Uterus (tissue), 4 donors: ENCODE data around the gene CCDC61. TPM values are rescaled to one million over a fixed set of nuclear protein-coding genes. Genes with fewer than 3 reads are reported as not detected.
A peak's percentile ranks its signal among the peaks of the same experiment; 100 is the strongest.

Experiments used
- DNase-seq, 2 donors: peaks; one replicate each; pipeline ENCODE4 v3.0.0-alpha.2; 2019 to 2020
- H3K27ac ChIP-seq, 2 donors: fragments of 200-600 bp; sonication (generic); 1 replicate in 1 of 2; 2 replicates in 1 of 2; pipeline ENCODE4 v1.5.1; 2016 to 2018
- H3K27me3 ChIP-seq, 2 donors: fragments of 200-600 bp; sonication (generic); one replicate each; pipeline ENCODE4 v1.5.1; 2018 to 2019; ENCODE audit warnings: control low read depth in 1 of 2
- H3K36me3 ChIP-seq, 2 donors: fragments of 200-600 bp; sonication (generic); one replicate each; pipeline ENCODE4 v1.5.1; 2019; ENCODE audit warnings: control low read depth in 1 of 2
- H3K4me1 ChIP-seq, 2 donors: fragments of 200-600 bp; sonication (generic); one replicate each; pipeline ENCODE4 v1.5.1; 2018 to 2019; ENCODE audit warnings: control low read depth in 1 of 2
- H3K4me3 ChIP-seq, 2 donors: fragments of 200-600 bp; sonication (generic); 1 replicate in 1 of 2; 2 replicates in 1 of 2; pipeline ENCODE4 v1.5.1; 2018 to 2019; ENCODE audit warnings: mild to moderate bottlenecking in 1 of 2
- H3K9me3 ChIP-seq, 2 donors: fragments of 200-600 bp; sonication (generic); one replicate each; pipeline ENCODE4 v1.5.1; 2019; ENCODE audit warnings: control low read depth in 1 of 2
- CTCF ChIP-seq, 4 experiments: fragments of 200-600 bp in 2 of 4; fragments of 450-650 bp in 2 of 4; sonication (generic) in 2 of 4; IDR thresholded peaks; one replicate each; pipeline ENCODE4 v1.5.1; 2016 to 2019; ENCODE audit warnings: antibody characterized with exemption in 4 of 4, mild to moderate bottlenecking in 2 of 4, moderate library complexity in 1 of 4
- POLR2A ChIP-seq, 2 donors: fragments of 450-650 bp; IDR thresholded peaks; one replicate each; pipeline ENCODE4 v1.6.1; 2016; ENCODE audit warnings: antibody characterized with exemption in 2 of 2, mild to moderate bottlenecking in 1 of 2, moderate library complexity in 1 of 2
- intact Hi-C: fragments of 100-400 bp; cut with DNase I; formaldehyde crosslinking; loops from one replicate; pipeline ENCODE4 v1.15.1; 2023; ENCODE audit warnings: low total_unique reads
- total RNA-seq, 4 donors: library from RNA; depleted of rRNA in 3 of 4; stranded (reverse); fragments of >200 nt in 3 of 4; gene quantifications; one replicate each; pipeline versions ENCODE4 v1.1.0 to v1.2.4, GENCODE V29; 2014 to 2023
- donor health status: DM: yes; HTN: yes; CAD: no.

CCDC61 gene
- total RNA-seq, 4 donors from 2014 or later, result 1.2 to 21.5 (median 10.1) TPM

- no peak overlapping the region for H3K4me3 ChIP-seq
- H3K4me1 ChIP-seq, result peaks cover 0 to under 1% of the 10 kb centered on the region in 2 donors
- intact Hi-C loops, result no loop called here
- no peaks in the 10 kb centered on the region for H3K9me3 ChIP-seq
- peaks cover 0 to 13% of the 10 kb centered on the region in 2 donors for H3K27me3 ChIP-seq
- no peak overlapping the region for H3K27ac ChIP-seq
- H3K36me3 ChIP-seq, result no peaks in the 10 kb centered on the region
- TF ChIP-seq CTCF (IDR thresholded peaks at IDR 0.05) (peak; percentile 64 to 82 (median 73)), POLR2A (IDR thresholded peaks at IDR 0.05) (no peak)
- peak; percentile 57 to 60 for DNase-seq
These were observed 14.6 kb downstream of the CCDC61 start for GRCh38 chr19:46009530-46010510.

DNA sequence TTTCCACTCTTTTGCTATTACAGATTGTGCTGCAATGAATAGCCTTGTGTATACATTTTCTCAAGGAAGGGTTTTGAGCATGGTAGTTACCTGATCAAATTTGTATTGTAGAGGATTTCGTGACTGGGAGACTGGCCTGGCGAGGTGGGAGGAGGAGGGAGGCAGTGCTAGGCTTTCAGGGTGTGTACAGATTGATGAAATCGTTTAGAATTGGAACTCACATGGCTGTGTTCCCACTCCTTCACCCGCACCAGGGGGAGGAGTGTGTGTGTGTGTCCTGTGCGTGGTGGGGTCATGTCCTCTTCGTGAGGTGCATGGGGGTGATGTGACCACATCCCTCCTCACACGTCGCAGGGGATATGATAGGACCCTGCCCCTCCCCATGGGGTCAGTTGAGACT, 19.3 kb downstream of the CCDC61 start:
- Histone ChIP-seq H3K9me3 (no peaks in the 10 kb centered on the region), H3K36me3 (no peaks in the 10 kb centered on the region), H3K4me1 (peaks cover 0 to 16% of the 10 kb centered on the region in 2 donors), H3K27me3 (peaks cover 0 to 13% of the 10 kb centered on the region in 2 donors), H3K27ac (no peak overlapping the region), H3K4me3 (no peak overlapping the region)
- TF ChIP-seq CTCF (IDR thresholded peaks at IDR 0.05), result no peak
- no peak for DNase-seq
- intact Hi-C loops, result no loop called here

DNA sequence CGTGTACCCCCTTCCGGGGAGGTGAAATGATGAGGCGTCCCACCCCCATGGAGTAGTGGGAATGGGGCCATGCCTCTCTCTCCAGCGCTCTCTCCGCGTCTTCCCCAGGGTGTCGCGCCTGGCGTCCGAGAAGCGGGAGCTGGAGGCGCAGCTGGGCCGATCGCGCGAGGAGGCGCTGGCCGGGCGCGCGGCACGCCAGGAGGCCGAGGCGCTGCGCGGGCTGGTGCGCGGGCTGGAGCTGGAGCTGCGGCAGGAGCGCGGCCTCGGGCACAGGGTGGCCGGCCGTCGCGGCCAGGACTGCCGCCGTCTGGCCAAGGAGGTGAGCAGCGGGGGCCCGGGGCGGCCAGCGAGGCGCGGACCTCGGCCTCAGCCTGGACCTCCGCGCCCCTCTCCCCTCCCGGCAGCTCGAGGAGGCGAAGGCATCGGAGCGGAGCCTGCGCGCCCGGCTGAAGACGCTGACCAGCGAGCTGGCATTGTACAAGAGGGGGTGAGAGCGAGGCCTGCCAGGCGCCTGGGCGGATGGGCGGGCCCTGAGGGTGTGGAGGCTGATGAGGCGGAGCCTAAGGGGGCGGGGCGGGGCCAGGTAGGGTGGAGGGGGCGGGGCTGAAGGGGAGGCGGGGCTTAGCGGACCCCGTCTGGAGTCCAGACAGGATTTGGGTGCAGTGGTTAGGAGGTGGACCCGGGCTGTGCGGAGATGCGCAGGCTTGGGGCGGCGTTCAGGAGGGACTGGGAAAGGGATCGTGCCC, 19.8 kb downstream of the CCDC61 start:
- intact Hi-C loops, result no loop called here
- Histone ChIP-seq H3K36me3 (no peaks in the 10 kb centered on the region), H3K27ac (no peak overlapping the region), H3K9me3 (no peaks in the 10 kb centered on the region), H3K27me3 (peaks cover 0 to 13% of the 10 kb centered on the region in 2 donors), H3K4me1 (peaks cover 0 to 16% of the 10 kb centered on the region in 2 donors), H3K4me3 (no peak overlapping the region)
- peak; percentile 46 to 55 for DNase-seq
- TF ChIP-seq CTCF (IDR thresholded peaks at IDR 0.05), result no peak
- TF ChIP-seq POLR2A (IDR thresholded peaks at IDR 0.05), result peak in 1 of 2 donors; percentile 33

GRCh38 chr19:46015687-46016425, 20.6 kb downstream of the CCDC61 start:
- Histone ChIP-seq H3K9me3 (no peaks in the 10 kb centered on the region), H3K4me1 (peaks cover 0 to 16% of the 10 kb centered on the region in 2 donors), H3K27me3 (peaks cover 0 to 13% of the 10 kb centered on the region in 2 donors), H3K36me3 (no peaks in the 10 kb centered on the region), H3K27ac (no peak overlapping the region), H3K4me3 (peak overlapping the region; percentile 41 to 49)
- intact Hi-C loops, result no loop called here
- TF ChIP-seq POLR2A (IDR thresholded peaks at IDR 0.05) (no peak), CTCF (IDR thresholded peaks at IDR 0.05) (no peak)
- no peak for DNase-seq
